Activated T-helper 2 cell treated with anti-CD3 and anti-CD28 coated beads, Interferon-gamma antibody, Interleukin-2, Interleukin-4, amounts not matched to agents 10 μg/mL and 5 μg/mL and 100 μg/mL, durations not matched to agents 14 hours and 24 hours and 36 hours (primary cell): ENCODE measurements around the gene TYW1. TPM values are rescaled to one million over a fixed set of nuclear protein-coding genes. Genes with fewer than 3 reads are reported as not detected.
"Not testable (repeated sequence)": the region's sequence is repeated elsewhere in the genome, so short reads cannot be mapped to it uniquely, and the experiment has no call there.

ENCODE experiments used
- DNase-seq: peaks from one replicate; pipeline ENCODE4 v3.0.0; 2021; ENCODE audit warnings: low spot score
- H3K27ac Mint-ChIP-seq: one replicate; pipeline ENCODE4 v1.8.0; 2021; ENCODE audit warnings: mixed read lengths
- H3K27me3 Mint-ChIP-seq: one replicate; pipeline ENCODE4 v1.8.0; 2021; ENCODE audit warnings: low read depth, mixed read lengths
- H3K36me3 Mint-ChIP-seq: one replicate; pipeline ENCODE4 v1.8.0; 2021; ENCODE audit warnings: low read depth, mixed read lengths
- H3K4me1 Mint-ChIP-seq: one replicate; pipeline ENCODE4 v1.8.0; 2021; ENCODE audit warnings: low read depth, mixed read lengths
- H3K4me3 Mint-ChIP-seq: one replicate; pipeline ENCODE4 v1.8.0; 2021; ENCODE audit warnings: low read depth, mild to moderate bottlenecking, moderate library complexity, mixed read lengths
- H3K9me3 Mint-ChIP-seq: one replicate; pipeline ENCODE4 v1.8.0; 2021; ENCODE audit warnings: mixed read lengths
- intact Hi-C: fragments of 100-400 bp; cut with micrococcal nuclease; formaldehyde crosslinking; loops from one replicate; pipeline ENCODE4 v1.15.1; 2023
- total RNA-seq: library from RNA; stranded (reverse); gene quantifications from 2 replicates; pipeline ENCODE4 v1.2.3, GENCODE V29; 2022

Gene TYW1
- total RNA-seq, 1 donor from 2014 or later, result 17.7 TPM

- peaks cover 18% of the 10 kb centered on the region for H3K36me3 Mint-ChIP-seq
- H3K27me3 Mint-ChIP-seq, H3K4me1 Mint-ChIP-seq, H3K4me3 Mint-ChIP-seq, H3K9me3 Mint-ChIP-seq, DNase-seq, H3K27ac Mint-ChIP-seq, intact Hi-C loops: not testable (repeated sequence)
These were observed 202.4 kb downstream of the TYW1 start for GRCh38 chr7:67198865-67199526.

DNA sequence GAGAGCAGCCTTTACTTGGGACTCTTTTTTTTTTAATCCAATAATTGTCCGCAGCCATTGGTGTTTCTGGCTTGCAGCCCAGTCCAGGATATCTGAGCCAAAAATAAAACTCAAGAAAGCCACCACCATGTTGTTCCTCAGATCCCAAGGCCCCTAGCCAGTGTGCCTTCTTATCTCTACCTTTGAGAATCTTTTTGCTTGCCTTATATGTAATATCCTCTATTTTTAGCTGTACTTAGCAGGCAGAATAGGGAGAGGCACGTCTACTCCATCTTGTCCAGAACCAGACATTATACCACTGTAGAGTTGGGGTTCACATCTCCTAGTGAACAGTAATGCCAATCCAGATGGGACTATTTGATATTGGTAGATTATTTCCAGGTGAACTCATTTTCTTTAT lies 209.1 kb downstream of the TYW1 start:
- H3K4me1 Mint-ChIP-seq, H3K27ac Mint-ChIP-seq, H3K27me3 Mint-ChIP-seq, intact Hi-C loops, H3K9me3 Mint-ChIP-seq, H3K4me3 Mint-ChIP-seq, DNase-seq: not testable (repeated sequence)
- peaks cover 26% of the 10 kb centered on the region for H3K36me3 Mint-ChIP-seq

DNA sequence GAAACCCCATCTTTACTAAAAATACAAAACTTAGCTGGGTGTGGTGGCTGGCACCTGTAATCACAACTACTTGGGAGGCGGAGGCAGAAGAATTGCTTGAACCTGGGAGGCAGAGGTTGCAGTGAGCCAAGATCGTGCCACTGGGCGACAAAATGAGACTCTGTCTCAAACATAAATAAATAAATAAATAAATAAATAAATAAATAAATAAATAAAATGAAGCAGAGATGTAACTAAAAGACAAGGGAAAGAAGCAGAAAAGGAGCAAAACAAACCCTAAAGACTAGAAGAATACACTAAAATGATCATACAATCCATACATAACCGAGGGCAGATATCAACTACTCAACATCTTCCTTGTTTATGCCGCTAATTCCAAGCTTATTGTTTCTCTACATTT lies 209.8 kb downstream of the TYW1 start:
- no peak for DNase-seq
- intact Hi-C loops, result no loop called here
- Mint-ChIP-seq H3K27me3 (no peaks in the 10 kb centered on the region), H3K4me3 (no peak overlapping the region), H3K36me3 (peaks cover 27% of the 10 kb centered on the region), H3K4me1 (no peaks in the 10 kb centered on the region), H3K9me3 (no peaks in the 10 kb centered on the region), H3K27ac (no peak overlapping the region)

DNA sequence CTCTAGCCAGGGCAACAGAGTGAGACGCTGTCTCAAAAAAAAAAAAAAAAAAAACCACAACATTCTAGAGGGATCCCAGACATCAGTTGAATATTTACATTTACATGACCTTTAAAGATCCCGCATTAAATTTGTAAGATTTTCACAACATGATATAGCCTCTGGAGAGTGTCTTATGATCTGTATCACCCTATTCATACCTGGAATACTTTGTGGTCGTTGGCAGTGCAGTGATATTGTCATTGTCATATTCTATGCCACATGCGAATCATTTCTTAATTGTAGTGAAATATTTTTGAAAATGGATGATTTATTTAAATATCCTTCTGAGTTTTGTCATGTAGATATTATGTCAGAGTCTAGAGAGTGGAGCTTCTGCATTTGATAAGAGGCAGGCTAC lies 212.0 kb downstream of the TYW1 start:
- H3K4me1 Mint-ChIP-seq, intact Hi-C loops, H3K27ac Mint-ChIP-seq, DNase-seq, H3K4me3 Mint-ChIP-seq, H3K9me3 Mint-ChIP-seq, H3K27me3 Mint-ChIP-seq: not testable (repeated sequence)
- H3K36me3 Mint-ChIP-seq, result peaks cover 27% of the 10 kb centered on the region

DNA sequence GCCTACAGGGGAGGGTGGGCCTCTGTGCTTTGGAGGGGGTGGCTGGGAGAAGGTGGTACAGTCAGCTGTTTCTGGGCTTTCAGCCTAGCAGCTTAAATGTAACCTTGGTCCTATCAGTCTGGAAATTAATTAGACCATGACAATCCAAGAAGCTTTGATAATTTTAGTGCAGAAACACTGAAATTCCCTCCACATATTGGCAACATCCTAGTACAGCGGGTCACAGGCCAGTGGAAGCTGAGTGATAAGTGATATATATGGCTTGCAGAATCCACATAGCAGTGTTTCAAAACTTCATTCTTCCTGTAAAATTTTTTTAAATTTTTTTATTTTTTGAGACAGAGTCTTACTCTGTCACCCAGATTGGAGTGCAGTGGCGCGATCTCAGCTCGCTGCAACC lies 212.6 kb downstream of the TYW1 start:
- no peak for DNase-seq

GRCh38 chr7:67210567-67210966 lies 213.9 kb downstream of the TYW1 start:
- intact Hi-C loops, result no loop called here
- Mint-ChIP-seq H3K27ac (no peak overlapping the region), H3K9me3 (no peaks in the 10 kb centered on the region), H3K27me3 (no peaks in the 10 kb centered on the region), H3K4me3 (no peak overlapping the region), H3K36me3 (peaks cover 14% of the 10 kb centered on the region), H3K4me1 (no peaks in the 10 kb centered on the region)
- DNase-seq, result no peak

More for the DNA sequence above, 212.6 kb downstream of the TYW1 start:
- Mint-ChIP-seq H3K4me3 (no peak overlapping the region), H3K9me3 (no peaks in the 10 kb centered on the region), H3K27ac (no peak overlapping the region), H3K36me3 (peaks cover 23% of the 10 kb centered on the region), H3K27me3 (no peaks in the 10 kb centered on the region), H3K4me1 (no peaks in the 10 kb centered on the region)
- intact Hi-C loops, result no loop called here

DNA sequence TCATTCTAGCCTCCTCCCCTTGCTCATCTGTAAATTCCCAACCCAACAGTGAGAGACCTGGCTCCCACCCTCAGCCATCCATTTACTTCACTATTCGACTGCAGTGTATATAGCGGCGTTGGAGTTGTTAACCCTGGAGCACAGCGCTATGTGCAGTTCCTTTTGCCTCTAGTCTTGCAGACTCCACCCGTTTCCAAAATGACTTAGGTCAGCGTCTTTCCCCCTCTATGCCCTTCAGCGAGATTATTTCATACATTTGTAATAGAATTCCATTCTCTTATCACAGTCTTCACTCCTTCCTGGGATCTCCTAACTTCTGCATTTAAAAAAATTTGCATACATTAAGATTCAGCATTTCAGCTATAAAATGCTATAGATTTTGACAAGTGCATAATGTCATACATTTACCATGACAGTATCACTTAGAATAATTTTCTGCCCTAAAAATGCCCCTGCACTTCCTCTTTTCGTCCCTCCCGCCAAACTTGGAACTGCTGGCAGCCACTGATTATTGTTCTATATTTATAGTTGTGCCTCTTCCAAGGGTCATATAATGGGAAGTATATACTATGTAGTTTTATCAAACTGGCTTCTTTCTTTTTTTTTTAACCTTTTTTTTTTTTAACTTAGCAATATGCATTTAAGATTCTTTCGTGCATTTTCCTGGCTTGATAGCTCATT lies 215.2 kb downstream of the TYW1 start:
- H3K36me3 Mint-ChIP-seq, result peaks cover 14% of the 10 kb centered on the region
- H3K9me3 Mint-ChIP-seq, H3K4me3 Mint-ChIP-seq, H3K4me1 Mint-ChIP-seq, intact Hi-C loops, H3K27me3 Mint-ChIP-seq, DNase-seq, H3K27ac Mint-ChIP-seq: not testable (repeated sequence)

DNA sequence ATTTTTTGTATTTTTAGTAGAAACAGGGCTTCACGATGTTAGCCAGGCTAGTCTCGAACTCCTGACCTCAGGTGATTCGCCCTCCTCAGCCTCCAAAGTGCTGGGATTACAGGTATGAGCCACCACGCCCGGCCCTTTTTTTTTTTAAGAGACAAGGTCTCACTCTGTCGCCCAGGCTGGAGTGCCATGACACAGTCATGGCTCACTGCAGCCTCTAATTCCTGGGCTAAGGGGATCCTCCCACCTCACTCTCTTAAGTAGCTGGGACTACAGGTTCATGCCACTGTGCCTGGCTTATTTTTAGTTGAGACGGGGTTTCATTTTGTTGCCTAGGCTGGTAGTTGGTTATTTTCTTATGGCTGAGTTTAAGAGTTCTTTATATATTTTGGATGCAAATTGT lies 216.4 kb downstream of the TYW1 start:
- intact Hi-C loops, DNase-seq, H3K9me3 Mint-ChIP-seq, H3K27me3 Mint-ChIP-seq, H3K4me3 Mint-ChIP-seq, H3K4me1 Mint-ChIP-seq, H3K36me3 Mint-ChIP-seq, H3K27ac Mint-ChIP-seq: not testable (repeated sequence)

- H3K27me3 Mint-ChIP-seq, H3K27ac Mint-ChIP-seq, H3K4me1 Mint-ChIP-seq, DNase-seq, intact Hi-C loops, H3K4me3 Mint-ChIP-seq: not testable (repeated sequence)
- peaks cover 26% of the 10 kb centered on the region for H3K9me3 Mint-ChIP-seq
- H3K36me3 Mint-ChIP-seq, result peaks cover 36% of the 10 kb centered on the region
These were observed 226.9 kb downstream of the TYW1 start for GRCh38 chr7:67223551-67223950.

DNA sequence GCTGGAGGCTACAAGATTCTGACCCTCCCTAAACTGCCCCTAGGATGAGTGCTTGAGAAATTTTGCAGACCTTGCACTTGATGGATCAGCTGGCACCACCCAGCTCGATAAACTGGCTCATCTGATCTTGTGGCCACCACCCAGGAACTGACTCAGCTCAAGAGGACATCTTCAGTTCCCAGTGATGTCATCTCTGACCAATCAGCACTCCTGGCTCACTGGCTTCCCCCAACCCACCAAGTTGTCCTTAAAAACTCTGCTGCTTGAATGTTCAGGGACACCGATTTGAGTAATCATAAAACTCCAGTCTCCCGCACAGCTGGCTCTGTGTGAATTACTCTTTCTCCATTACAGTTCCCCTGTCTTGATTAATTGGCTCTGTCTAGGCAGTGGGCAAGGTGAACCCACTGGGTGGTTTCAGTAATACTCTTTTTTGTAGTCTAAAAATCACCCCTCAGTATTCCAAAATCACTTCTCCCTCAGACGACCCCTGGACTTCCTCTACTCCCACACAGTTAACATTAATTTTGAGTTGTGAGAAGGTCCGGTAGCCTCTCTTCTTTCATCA lies 229.8 kb downstream of the TYW1 start:
- Mint-ChIP-seq H3K9me3 (peaks cover 22% of the 10 kb centered on the region), H3K36me3 (peaks cover 35% of the 10 kb centered on the region)
- DNase-seq, H3K4me3 Mint-ChIP-seq, intact Hi-C loops, H3K27me3 Mint-ChIP-seq, H3K4me1 Mint-ChIP-seq, H3K27ac Mint-ChIP-seq: not testable (repeated sequence)

DNA sequence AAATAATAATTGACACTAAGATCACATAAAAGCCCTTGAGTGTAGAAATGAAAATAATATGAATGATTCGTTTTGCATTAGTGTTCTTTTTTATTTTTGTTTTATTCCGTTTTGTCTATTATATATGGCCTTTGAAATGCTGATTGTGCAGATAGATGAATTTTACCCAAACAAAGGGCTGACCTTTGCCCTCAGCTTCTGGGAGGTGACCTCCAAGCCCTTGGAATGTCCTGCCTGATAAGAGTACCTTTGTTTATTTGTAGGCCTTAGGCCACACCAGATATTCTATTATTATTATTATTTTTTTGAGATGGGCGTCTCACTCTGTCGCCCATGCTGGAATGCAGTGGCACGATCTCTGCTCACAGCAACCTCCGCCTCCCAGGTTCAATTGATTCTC lies 230.3 kb downstream of the TYW1 start:
- intact Hi-C loops, result not testable (repeated sequence)

DNA sequence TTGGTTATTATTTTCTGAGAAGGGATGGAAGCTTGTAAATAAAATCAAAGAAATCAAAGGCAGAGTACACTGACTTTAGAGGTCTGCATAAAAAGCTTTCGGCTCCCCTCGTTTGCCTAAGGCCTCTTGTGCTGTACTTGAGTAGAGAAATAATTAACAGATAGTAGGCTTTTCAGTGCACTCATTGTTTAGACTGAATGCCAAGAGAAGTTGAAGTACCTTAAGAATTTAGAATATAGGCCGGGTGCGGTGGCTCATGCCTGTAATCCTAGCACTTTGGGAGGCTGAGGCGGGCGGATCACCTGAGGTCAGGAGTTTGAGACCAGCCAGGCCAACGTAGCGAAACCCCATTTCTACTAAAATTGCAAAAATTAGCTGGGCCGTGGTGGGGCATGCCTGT lies 232.4 kb downstream of the TYW1 start:
- H3K4me1 Mint-ChIP-seq, H3K27ac Mint-ChIP-seq, H3K27me3 Mint-ChIP-seq, H3K4me3 Mint-ChIP-seq, DNase-seq, H3K9me3 Mint-ChIP-seq, intact Hi-C loops: not testable (repeated sequence)
- peaks cover 25% of the 10 kb centered on the region for H3K36me3 Mint-ChIP-seq

More for the DNA sequence above, 230.3 kb downstream of the TYW1 start:
- DNase-seq, H3K4me3 Mint-ChIP-seq, H3K4me1 Mint-ChIP-seq, H3K27me3 Mint-ChIP-seq, H3K27ac Mint-ChIP-seq: not testable (repeated sequence)
- Mint-ChIP-seq H3K36me3 (peaks cover 35% of the 10 kb centered on the region), H3K9me3 (peaks cover 21% of the 10 kb centered on the region)

DNA sequence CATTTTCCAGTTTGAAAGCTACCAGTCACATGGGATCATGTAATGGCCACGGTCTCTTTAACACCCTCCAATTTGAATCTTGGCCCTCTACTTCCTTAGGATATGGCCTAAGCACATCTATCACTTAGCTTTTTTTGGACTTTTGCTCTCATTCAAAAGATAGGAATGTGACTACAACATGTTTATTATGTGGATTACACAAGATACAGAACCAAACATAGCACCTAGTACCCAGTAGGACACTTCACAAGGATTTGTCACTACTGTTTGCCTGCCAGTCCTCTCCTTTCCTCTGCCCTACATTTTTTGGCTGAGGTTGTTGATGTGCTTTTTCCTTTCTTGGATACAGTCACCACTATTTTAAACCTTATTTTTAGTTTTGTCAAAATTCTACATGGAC lies 233.4 kb downstream of the TYW1 start:
- H3K4me3 Mint-ChIP-seq, intact Hi-C loops, H3K27ac Mint-ChIP-seq, H3K4me1 Mint-ChIP-seq, DNase-seq, H3K27me3 Mint-ChIP-seq, H3K9me3 Mint-ChIP-seq: not testable (repeated sequence)
- H3K36me3 Mint-ChIP-seq, result peaks cover 20% of the 10 kb centered on the region
